D721Med (cell line): Measurements from ENCODE around the gene HOXB4.

Source experiments
- DNase-seq: peaks from one replicate; pipeline ENCODE4 v3.0.0; 2011; ENCODE audit warnings: low spot score; ENCODE audit not compliant: insufficient read length
- FAIRE-seq: peaks from 2 replicates; lab custom pipeline; 2011; peaks lifted over from hg19 to GRCh38; lab: Jason Lieb, UNC
- CTCF ChIP-seq: IDR thresholded peaks from 2 replicates; pipeline ENCODE4 v1.5.1; 2012; ENCODE audit warnings: mild to moderate bottlenecking, control low read depth; ENCODE audit not compliant: insufficient read depth; ENCODE audit errors: missing control alignments

Gene HOXB4

DNA sequence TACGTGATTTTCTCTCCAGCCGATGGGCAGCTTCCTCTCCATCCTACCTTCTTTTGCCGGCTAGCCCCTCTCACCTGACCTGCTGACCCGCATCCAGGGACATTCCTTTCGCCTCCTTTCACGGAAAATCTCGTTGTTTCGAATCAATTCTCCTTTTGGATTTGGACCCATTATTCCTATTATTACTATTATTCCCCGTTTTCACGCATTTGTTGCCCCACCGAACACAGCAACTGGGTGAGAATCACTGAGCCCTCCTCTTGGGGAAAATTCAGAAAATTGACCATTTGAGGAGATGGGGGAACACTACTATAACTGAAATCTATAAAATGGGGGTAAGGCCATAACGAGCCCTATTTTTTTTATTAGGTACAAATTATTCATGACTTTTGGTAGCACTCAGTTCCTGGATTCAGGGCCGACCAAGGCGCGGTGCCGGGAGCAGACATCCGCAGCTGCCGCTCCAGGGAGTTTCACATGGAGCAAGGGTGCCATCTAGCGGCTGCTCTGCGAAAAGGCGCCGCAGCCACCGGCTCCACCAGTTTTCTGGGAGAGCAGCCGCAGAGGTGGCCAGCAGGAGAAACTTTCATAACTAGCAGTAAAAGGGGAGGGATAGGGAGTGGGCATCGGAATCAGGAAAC lies 40.2 kb upstream of the HOXB4 start:
- FAIRE-seq (no peak), DNase-seq (peak; percentile 93)
- TF ChIP-seq CTCF, result peak; percentile 98

DNA sequence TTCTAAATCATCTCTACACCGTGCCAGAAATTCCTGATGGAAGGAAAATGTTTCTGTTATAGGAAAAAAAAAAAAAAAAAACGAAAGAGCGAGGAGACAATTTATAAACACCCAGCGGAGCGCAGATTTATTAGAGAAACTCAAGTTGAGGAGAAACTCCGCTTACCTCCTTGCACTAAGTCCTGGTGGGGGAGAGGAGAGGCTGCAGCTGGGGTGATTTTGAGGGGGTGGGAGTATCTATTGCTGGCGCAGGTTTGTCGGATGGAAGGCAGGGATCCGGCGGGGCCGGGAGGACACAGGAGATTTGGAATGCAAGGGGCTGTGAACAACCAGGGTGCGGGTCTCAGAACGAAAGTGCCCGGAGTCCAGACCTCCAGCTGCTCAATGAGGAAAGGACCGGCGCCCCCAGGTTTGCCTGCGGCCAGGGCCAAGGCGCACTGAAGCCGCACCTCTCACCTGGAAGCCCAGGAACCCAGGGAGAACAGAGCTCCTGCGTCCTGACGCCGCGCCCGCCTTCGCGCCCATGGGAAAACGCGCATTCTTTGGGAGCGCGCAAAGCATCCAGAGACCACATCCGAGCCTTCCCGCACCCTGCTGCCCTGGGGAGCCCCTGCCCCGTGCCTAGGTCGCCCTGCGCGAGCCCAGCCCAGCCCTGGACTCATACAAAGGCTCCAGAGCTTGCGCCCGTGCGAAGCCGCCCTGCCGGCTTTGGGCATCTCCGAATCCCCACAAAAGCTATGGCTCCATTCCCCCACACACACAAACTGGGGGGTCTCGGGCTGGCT lies 39.5 kb upstream of the HOXB4 start:
- TF ChIP-seq CTCF, result no peak
- DNase-seq, result no peak
- FAIRE-seq, result no peak

- no peak for FAIRE-seq
- TF ChIP-seq CTCF, result no peak
- no peak for DNase-seq
These were observed 38.7 kb upstream of the HOXB4 start for GRCh38 chr17:48616717-48617470.

DNA sequence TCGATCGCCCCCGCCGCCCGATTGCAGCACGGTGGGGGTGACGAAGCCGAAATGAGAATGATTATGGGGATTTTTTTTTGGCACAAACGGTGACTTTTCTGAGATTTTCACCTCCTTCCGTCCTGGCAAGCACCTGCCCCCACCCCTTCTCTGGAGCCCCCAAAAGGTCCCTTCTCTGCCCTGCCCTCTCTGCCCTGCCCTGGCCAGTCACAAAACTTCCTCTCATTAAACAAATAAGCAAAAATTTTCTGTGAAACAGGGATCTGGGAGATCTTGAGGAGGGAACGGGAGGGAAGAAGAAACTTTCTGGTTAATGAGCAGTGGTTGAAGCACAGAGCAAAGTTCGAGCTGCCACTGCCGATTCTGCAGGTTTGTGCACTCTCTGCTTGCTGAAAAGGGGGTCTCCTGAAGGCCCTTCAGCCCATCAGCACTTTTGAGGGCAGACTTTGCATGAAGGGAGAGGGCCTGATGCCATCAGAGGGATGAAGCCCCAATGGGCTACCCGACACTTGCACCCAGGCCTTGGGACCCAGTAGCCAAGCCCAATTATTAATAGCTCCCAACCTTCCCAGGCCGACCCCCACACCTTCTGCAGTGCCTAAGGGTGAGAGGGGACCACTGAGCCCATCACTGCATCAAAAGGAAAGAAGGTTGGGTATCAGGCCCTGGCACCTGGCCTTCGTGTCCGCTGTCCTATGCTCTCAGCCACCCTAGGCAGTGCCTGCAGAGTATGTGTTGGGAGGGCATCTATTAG lies 38.0 kb upstream of the HOXB4 start:
- DNase-seq, result no peak
- FAIRE-seq, result no peak
- no peak for TF ChIP-seq CTCF

DNA sequence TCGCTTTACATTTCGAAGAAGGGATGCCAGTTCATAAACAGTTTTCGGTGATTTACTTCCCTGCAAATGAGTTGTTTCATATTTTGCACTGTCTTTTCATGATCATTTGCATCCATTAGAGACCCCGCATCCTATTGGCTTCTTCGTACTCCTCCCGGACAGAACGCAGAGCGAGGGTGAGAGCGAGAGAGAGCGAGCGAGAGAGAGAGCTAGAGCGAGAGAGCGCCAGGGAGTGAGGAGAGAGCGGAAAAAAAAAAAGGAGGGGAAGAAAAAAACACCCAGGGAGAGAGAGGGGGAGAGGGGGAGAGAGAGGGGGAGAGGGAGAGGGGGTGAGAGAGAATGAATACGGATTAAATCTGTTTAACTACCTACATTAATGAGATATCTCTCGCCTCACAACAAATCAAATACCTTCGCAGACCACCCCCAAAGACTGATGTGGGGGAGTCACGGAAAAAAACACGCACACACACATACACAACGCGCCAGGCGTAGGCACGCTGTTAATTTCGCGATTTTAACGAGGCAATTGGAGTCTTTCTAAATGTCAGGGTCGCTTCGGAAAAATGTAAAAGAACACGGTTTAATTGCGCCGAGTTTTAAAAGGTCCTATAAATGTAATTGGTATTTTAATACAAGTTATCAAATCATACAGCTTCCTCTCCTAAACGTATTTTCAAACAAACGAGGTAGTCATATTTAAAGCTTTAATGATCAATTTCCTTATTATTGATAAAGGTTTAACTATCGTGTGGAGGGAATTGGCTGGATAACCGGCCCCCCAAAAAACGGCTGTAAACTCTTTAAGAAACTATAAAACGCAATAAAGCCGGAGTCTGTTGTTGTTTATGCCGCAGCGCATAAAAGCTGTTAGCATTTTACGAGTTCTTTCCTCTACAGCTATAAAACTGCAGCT lies 37.2 kb upstream of the HOXB4 start, which contains the start of gene HOXB8:
TSS of gene HOXB8 (minus strand) at position 246 of the 916 bp plus-strand sequence. CDS start 588 bp downstream, outside the sequence.
- FAIRE-seq, result no peak
- no peak for TF ChIP-seq CTCF

More for the DNA sequence above, 37.2 kb upstream of the HOXB4 start, which contains the start of gene HOXB8:
- no peak for DNase-seq
